Muscle layer of colon (tissue), 2 donors: ENCODE results near the gene NACC1.
"Not testable (repeated sequence)": the region's sequence is repeated elsewhere in the genome, so short reads cannot be mapped to it uniquely, and the experiment has no call there.

ENCODE experiments used
- H3K27ac ChIP-seq: one replicate; pipeline ENCODE4 v1.7.0; 2013; ENCODE audit warnings: low read depth, mild to moderate bottlenecking, low read length, moderate library complexity
- H3K27me3 ChIP-seq, 2 donors: one replicate each; pipeline ENCODE4 v1.7.0; 2013; ENCODE audit warnings: low read length in 2 of 2, mild to moderate bottlenecking in 2 of 2; ENCODE audit not compliant: insufficient read depth in 2 of 2, control insufficient read depth in 1 of 2
- H3K36me3 ChIP-seq: one replicate; pipeline ENCODE4 v1.7.0; 2013; ENCODE audit warnings: mild to moderate bottlenecking, low read length; ENCODE audit not compliant: insufficient read depth
- H3K4me1 ChIP-seq: one replicate; pipeline ENCODE4 v1.7.0; 2013; ENCODE audit warnings: mild to moderate bottlenecking, low read length; ENCODE audit not compliant: insufficient read depth
- H3K4me3 ChIP-seq, 2 donors: one replicate each; pipeline ENCODE4 v1.7.0; 2013; ENCODE audit warnings: low read length in 2 of 2, low read depth in 1 of 2, mild to moderate bottlenecking in 1 of 2, moderate library complexity in 1 of 2
- H3K9ac ChIP-seq: one replicate; pipeline ENCODE4 v1.7.0; 2013; ENCODE audit warnings: low read length
- H3K9me3 ChIP-seq: one replicate; pipeline ENCODE4 v1.7.0; 2013; ENCODE audit warnings: mild to moderate bottlenecking, low read length
- donor health status: abdominal sarcoma.
- donor health status: Adenocarcinoma of cecum.

The NACC1 gene

GRCh38 chr19:13186688-13187087 lies 68.6 kb downstream of the NACC1 start:
- H3K9ac ChIP-seq, H3K4me1 ChIP-seq, H3K9me3 ChIP-seq, H3K27me3 ChIP-seq, H3K36me3 ChIP-seq, H3K27ac ChIP-seq, H3K4me3 ChIP-seq: not testable (repeated sequence)

- Histone ChIP-seq H3K9me3 (no peaks in the 10 kb centered on the region), H3K27me3 (no peaks in the 10 kb centered on the region), H3K9ac (no peak overlapping the region), H3K27ac (no peak overlapping the region), H3K4me1 (no peaks in the 10 kb centered on the region), H3K4me3 (no peak overlapping the region), H3K36me3 (no peaks in the 10 kb centered on the region)
These were observed 69.4 kb downstream of the NACC1 start for GRCh38 chr19:13187419-13187818.

- Histone ChIP-seq H3K36me3 (no peaks in the 10 kb centered on the region), H3K4me3 (no peak overlapping the region)
These were observed 71.5 kb downstream of the NACC1 start for GRCh38 chr19:13189600-13189999.

More at GRCh38 chr19:13189600-13189999, 71.5 kb downstream of the NACC1 start:
- H3K4me1 ChIP-seq, result no peaks in the 10 kb centered on the region
- no peaks in the 10 kb centered on the region for H3K27me3 ChIP-seq
- no peak overlapping the region for H3K9ac ChIP-seq
- no peak overlapping the region for H3K27ac ChIP-seq
- no peaks in the 10 kb centered on the region for H3K9me3 ChIP-seq
